HG03520 (cell line): ENCODE measurements around the gene PPP2CA.

ENCODE experiments used
- ATAC-seq: cut with Tn5 transposase; IDR thresholded peaks from one replicate; pipeline ENCODE4 v1.9.1; 2021; ENCODE audit warnings: mild to moderate bottlenecking, moderate library complexity; ENCODE audit not compliant: unreplicated experiment

PPP2CA gene

DNA sequence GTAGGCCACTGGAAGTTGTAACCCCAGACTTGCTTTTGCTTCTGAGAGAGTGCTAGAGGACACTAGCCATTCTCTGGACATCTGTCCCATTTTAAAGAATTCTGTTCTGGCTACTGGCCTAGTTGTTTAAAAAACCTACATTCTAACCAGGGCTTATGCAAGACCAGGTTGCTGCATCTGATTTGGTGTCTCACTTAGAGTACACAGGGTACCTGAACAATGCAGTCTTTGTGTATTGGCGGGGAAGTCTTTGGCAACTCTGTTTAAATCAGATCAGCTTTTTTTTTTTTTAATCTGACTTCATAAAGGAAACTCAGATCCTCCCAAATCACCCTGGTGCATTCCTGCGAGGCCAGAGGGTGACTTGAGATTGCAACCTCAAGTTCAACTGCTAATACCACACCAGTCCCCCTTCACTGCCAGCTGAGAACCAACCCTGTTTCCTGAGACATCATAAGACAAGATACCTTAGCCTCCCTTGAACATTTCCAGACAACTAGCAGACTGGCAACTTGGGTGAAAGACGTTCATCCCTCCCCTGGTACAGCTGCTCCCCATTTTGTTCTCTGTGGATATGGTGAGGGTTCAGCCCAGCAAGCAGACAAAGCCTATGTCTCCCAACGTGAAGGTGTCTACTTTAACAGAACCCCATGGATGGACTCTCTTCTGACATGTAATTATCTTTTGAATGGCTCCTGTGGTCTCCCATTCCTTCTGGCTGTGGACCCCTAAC is 76.1 kb downstream of the PPP2CA start:
- ATAC-seq, result no peak

DNA sequence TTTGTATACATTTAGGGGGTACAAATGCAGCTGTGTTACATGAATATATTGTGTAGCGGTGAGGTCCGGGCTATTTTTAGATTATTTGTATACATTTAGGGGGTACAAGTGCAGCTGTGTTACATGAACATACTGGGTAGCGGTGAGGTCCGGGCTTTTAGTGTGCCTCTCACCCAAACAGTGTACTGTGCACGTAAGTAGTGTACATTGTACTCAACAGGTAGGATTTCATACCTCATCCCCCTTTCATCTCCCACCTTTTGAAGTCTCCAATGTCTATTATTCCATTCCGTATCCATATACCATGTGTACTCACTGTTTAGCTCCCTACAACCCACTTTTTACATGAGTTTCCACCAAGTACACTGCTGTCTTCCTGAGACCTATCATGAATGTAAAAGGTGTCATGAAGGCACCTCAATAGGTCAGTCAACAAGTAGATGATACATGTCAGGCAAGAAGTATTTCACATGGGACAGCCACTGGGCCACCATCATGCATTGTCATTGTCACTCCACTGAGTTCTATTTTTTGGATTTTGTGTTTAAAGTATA is 76.8 kb downstream of the PPP2CA start:
- no peak for ATAC-seq

DNA sequence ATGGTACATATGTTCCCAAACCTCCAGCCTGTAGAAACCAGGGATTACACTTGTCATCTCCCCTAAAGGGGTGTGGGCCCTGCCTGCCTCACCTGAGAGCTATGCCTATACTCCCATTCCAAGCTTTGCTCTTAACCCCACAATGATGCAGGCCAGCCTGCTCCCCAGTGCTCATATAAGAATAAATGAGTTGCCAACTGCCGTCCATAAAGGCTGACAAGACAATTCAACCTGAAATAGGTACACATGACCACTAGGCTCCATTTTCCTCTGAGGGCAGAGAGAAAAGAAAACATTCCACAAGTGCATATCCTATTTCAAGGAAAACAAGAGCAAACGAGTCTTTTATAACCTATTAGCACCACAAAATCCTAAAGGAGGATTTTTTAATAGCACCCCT is 77.6 kb downstream of the PPP2CA start:
- ATAC-seq, result no peak

DNA sequence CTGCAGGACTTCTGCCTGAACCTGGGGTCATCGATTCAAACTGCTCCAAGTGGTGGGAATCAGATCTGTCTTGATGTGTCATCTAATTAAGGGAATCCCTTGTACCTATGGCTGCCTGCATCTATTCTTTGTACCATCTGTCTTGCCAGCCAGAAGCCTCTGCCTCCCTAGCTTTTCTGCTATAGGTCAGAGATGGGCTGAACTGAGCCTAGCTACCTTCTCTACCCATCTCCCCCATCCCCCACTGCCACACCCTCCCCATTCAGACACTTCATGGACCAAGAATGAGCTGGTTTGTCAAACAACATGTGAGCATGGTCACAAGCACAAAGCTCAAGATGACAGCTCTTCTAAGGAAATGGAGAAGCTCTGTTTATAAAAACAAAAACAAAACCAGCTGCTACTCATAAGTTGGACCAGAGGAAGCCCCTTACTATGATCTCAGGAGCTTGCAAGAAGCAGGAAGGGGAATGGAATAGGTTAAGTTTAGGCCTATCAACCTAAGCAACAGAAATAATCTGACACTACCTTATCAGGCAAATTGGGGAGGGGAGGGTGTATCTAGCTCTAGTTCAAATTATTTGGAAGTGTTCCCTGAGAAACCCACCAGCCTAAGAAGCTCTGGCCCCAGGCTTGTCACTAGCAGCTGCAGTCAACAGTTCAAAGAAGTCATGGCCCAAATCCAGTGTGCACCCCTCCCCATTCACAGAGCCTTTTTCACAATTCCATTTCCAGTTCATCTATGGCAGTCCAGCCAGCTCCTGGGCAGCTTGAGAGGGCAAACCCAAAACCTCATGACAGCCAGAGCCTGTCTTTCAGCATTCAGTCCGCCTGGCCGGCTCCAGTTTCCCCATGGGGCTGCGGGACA is 79.0 kb downstream of the PPP2CA start:
- no peak for ATAC-seq

DNA sequence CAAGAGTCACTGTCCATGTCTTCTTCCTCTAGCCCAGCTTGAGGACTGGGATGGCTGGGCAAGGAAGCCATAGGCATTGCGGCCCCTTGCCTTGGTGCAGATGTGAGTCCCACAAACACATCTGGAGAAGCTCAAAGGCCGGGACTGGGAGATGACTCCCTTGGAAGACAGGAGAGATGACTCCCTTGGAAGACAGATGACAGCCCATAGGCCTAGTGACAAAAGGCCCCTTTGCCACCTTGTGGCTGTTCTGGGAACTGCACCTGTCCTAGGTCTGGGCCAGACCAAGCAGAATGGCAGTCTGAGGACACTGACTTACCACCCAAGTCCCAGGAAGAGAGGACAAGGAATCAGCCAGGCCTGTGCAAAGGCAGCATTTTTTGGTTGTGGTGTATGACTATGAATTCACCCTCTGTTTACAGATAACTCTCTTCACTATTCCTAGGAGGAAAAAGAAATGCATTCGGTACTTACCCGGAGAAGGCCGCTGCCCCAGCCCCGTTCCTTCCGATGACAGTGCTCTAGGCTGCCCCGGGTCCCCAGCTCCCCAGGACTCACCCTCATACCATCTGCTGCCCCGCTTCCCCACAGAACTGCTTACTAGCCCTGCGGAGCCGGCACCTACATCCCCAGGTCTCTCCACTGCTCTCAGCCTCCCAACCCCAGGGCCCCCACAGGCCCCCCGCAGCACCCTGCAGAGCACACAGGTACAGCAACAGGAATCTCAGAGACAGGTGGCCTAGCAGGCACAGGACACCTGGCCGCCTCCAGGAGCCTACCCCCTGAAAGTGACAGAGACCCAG is 79.9 kb downstream of the PPP2CA start:
- ATAC-seq, result no peak

DNA sequence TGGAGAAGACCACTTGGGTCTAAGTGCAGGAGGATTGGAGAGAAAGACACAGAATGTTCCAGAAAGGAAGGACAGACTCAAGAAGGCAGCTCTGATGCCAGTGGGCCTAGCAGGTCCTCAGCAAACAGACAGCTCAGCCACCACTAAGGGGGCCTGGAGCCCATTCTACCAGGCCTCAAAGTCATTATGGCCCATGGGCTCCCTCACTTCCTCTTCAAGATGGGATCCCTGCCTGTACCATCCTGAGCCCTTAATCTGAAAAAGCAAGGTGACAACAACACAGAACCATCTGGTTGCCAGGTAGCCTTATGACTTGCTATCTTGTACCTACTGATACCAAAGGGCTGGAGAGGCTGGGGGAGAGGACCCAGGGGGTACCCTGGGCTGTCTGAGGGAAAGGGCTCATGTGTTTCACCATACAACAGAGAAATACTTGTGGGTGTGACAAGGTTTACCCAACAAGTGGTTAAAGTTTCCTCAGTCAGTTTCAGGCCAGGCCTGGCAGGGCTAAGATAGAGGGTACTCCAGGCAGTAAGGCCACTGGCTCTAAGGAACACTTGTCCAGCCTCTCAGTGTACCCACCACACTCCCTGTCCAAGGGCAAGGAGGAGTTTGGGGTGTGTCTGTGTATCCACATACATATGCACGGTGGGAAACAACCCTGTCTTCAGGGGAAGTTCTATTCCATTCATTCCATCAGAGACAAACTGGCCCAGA is 80.7 kb downstream of the PPP2CA start:
- no peak for ATAC-seq
